GM18502 (cell line): Measurements from ENCODE around the gene PRSS27.
A peak's percentile ranks its signal among the peaks of the same experiment; 100 is the strongest.

Source experiments
- ATAC-seq: cut with Tn5 transposase; IDR thresholded peaks from one replicate; pipeline ENCODE4 v1.9.1; 2021; ENCODE audit warnings: mild to moderate bottlenecking; ENCODE audit not compliant: unreplicated experiment, poor library complexity

Gene PRSS27

GRCh38 chr16:2752035-2752849 lies 32.2 kb upstream of the PRSS27 start, which contains the start of gene SRRM2:
TSS of gene SRRM2 (plus strand) at chr16:2752638. CDS start at chr16:2756365, 3,727 bp downstream.
- peak; percentile 79 for ATAC-seq

DNA sequence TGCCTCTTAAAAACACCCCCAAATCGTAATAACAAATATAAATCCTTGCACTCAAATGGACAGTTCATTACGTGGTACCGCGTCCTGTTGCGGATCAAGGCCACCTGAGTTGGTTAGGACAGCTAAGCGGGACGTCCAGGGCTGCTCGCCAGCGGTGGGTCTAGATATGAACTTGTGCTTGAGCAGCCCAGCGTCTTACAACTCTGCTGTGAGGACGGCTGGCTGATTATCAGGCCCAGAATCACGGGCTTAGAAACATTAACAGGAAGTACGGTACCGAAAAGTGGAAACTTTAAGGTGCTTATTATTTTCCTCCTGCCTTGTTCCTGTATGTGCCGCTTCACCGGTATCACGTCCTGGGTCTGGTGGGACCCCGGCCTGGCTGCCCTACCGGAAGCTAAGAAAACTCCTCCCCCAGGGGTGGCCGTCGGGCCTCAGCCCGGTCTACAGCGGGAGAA lies 31.6 kb upstream of the PRSS27 start:
- ATAC-seq, result peak; percentile 48

DNA sequence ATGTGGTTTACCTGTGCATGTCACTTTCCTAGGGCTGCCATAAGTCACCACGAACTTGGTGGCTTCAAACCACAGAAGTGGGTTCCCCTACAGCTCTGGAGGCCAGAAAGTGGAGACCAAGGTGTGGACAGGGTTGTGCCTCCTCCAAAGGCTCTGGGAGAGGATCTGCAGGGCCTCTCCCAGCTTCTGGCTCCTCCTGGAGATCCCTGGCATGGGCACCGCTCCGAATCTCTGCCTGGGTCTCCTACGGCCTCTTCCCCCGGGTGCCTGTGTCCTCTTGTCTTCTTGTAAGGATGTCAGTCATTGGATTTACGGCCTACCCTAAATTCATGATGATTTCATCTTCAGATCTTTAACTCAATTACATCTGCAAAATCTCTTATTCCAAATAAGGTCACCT lies 29.9 kb upstream of the PRSS27 start:
- no peak for ATAC-seq

- no peak for ATAC-seq
Observed at GRCh38 chr16:2749476-2749875, 29.5 kb upstream of the PRSS27 start.

- no peak for ATAC-seq
Observed at GRCh38 chr16:2748757-2749455, 28.9 kb upstream of the PRSS27 start.

- ATAC-seq, result no peak
Observed at GRCh38 chr16:2745961-2746360, 25.9 kb upstream of the PRSS27 start.

DNA sequence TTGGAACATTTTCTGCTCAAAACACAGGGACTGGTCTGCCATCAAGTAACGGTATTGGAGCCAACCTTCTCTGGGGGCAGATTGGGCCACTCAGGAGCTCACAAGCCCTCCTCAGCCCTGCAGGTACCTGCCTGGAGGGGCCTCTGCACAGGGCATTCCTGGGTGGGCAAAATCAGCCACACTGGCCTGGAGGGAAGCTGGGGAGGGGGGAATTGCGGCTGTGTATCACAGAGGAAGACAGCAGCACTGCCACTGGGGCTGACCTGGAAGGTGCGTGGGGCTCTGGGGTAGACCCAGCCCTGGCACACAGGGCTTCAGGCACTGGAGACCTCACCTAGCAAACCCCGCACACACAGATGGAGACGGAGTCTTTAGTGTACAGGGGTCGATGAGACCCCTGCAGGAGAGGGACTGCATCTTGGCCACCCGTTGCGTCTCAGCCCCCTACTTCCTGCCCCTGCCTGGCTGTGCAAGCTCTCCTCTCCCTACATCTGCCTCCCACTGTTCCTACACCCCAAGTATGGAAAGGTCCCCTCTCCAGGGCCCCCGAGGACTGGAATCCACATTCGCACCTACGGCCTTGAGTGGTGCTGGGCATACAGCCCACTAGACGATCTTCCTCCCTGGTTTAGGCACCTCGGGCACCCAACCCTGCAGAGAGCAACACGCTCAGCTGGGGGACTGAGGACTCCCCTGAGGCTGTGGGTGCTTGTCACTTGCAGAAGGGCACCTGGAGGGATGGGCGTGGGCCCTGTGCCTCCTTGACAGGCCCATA lies 25.3 kb upstream of the PRSS27 start:
- ATAC-seq, result no peak

GRCh38 chr16:2744711-2745110 lies 24.7 kb upstream of the PRSS27 start:
- ATAC-seq, result no peak

DNA sequence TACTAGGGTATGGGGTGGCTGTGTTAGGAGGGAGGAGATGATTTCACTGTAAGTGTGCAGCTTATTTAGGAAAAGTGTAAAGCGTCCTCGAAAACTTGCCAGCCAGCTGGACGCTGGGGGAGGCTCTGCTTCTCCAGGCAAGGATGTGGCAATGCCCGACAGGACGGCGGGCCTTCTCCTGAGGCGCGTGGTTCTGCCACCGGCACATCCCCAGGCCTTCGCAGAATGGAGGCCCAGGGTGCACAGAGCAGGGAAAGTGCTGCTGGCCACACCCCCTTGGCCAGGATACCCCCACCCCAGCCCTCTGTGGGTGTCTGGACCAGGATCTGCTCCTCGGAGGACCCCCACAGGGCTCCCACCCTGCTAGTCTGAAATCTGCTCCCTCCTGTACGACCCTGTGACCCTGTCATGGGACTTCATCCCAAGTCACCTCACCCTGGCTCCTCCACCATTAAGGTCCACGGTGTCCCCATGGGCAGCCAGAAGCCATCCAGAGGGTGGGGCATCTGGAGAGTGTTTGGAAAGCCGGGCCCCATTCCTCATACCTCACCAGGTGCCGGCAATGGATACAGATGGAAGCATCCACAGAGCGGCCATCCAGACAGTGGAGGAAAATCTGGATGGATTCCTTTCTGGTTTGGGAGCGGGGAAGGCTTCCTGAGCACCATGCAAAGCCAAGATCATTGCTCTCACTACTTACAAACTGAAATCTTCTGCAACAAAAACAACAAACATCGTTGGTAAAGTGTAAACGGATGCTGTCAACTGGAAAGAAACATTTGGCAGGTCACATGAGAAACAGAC lies 23.2 kb upstream of the PRSS27 start:
- no peak for ATAC-seq

GRCh38 chr16:2742323-2743006 lies 22.4 kb upstream of the PRSS27 start:
- ATAC-seq, result no peak

GRCh38 chr16:2741168-2741567 lies 21.1 kb upstream of the PRSS27 start:
- ATAC-seq, result no peak

- no peak for ATAC-seq
Observed at GRCh38 chr16:2740476-2740875, 20.5 kb upstream of the PRSS27 start.

- ATAC-seq, result no peak
Observed at GRCh38 chr16:2739625-2740430, 19.8 kb upstream of the PRSS27 start.

DNA sequence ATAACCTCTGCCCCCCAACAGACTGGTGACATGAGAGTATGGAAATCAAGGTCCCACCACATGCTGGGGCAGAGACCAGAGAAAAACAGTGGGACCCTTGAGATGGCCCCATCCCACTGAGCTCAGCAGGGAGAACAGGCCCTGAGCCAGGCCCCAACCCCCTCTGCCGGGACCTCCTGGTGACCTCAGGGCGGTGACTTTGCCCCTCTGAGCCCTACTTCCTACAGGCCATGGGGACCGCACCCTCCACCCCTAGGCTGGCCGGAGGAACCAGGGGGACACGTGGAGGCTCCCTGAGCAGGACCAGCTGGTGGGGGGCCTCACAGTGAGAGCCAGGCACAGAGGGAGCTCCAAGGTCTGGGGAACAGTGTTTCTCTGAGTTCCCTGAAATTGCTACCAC lies 18.6 kb upstream of the PRSS27 start:
- no peak for ATAC-seq

DNA sequence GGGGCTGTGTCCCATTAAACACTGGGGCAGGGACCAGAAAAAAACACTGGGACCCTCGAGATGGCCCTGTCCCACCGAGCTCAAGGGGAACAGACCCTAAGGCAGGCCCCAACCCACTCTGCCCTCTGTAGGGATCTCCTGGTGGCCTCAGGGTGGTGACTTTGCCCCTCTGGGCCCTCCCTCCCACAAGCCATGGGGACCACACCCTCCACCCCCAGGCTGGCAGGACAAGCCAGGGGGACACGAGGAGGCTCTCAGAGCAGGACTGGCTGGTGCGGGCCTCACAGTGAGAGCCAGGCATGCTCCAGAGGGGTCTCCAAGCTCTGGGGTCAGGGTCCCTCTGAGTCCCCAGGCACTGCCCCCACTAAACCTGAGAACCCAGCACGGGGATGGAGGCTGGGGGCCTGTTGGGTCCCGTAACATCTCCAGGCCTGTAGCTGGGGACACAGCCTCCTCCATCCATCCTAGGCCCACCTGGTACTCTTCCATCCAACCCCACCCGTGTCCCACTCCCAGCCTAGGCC lies 17.9 kb upstream of the PRSS27 start:
- ATAC-seq, result no peak

GRCh38 chr16:2737238-2737605 lies 17.2 kb upstream of the PRSS27 start:
- no peak for ATAC-seq

DNA sequence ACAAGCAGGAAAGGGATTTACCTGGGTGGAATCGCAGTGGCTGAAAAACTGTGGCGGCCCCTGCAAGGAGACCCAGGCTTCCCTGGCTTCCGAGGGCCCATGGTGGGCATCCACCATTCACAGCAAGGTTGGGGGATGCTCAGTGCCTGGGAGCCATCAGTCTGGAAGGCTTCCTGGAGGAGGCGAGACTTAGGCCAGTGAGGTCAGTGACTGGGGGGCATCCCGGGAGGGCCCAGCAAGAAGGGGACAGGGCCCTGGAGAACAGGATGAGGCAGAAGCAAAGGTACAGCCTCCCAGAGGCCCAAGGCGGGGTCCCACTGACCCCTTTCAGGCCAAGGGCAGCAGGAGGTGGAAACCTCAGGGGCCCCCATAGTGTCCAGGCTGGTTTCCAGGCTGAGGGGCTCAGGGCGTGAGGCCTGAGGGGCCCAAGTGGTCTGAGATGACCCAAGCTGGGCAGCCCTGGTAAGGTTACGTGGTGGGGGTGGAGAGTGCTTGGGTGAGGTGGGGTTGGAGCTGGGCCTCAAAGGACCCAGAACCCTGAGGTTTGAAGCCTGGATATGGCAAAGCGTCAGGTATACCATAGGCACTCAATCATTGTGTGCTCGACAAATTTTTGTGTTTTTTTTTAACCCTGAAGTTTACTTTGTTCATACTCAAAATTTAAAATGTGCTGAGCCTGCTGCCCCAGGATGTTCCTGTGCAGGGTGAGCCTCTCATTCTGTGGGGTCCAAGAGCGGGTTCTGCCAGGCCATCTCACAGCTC lies 16.6 kb upstream of the PRSS27 start:
- ATAC-seq, result no peak
